Measurements from ENCODE around the gene SLC25A19. TPM values are rescaled to one million over a fixed set of nuclear protein-coding genes. Genes with fewer than 3 reads are reported as not detected.

Gene SLC25A19
- total RNA-seq, 1 experiment from 2014 or later = 19.4 TPM

GRCh38 chr17:75231071-75231470, 58.2 kb downstream of the SLC25A19 start:
- H3K79me2 ChIP-seq (ENCODE audit: low read depth) = no peaks in the 10 kb centered on the region
- H3K4me1 ChIP-seq (replicated peaks; ENCODE audit: insufficient read depth) = no peaks in the 10 kb centered on the region
- DNase-seq = no peak
- BruUV-seq (replicated peaks) = no TSS peak
- no peak overlapping the region for H3K4me2 ChIP-seq
- H3K9me2 ChIP-seq (ENCODE audit: insufficient read depth) = no peaks in the 10 kb centered on the region
- H3K9me3 ChIP-seq (ENCODE audit: insufficient read depth, low read depth) = no peaks in the 10 kb centered on the region
- POLR2A ChIA-PET (ENCODE audit: unreplicated experiment) = interaction anchor here (0.6 kb wide), 1 partner anchor 50 kb away, joined by 4 read pairs; no protein-coding TSS in a partner anchor
- H4K20me1 ChIP-seq (ENCODE audit: insufficient read depth) = 0 out of 2 replicates have a peak, but pooled peaks cover 7% of the 10 kb centered on the region
- intact Hi-C loops (cut with micrococcal nuclease; ENCODE audit: unreplicated experiment) = no loop called here
- H2AFZ ChIP-seq = no peak overlapping the region
- H3K4me3 ChIP-seq = no peak overlapping the region
- H3K27ac ChIP-seq = no peak overlapping the region
- 0 out of 2 replicates have a peak, but pooled peaks cover 23% of the 10 kb centered on the region for H3K36me3 ChIP-seq (ENCODE audit: low read depth)
- peaks cover 26% of the 10 kb centered on the region; the same call in 1 of the 2 replicates for H3F3A ChIP-seq (ENCODE audit: insufficient read depth, low read depth)
- CTCF ChIA-PET = no interaction called here
- TF ChIP-seq, protein P1, sequence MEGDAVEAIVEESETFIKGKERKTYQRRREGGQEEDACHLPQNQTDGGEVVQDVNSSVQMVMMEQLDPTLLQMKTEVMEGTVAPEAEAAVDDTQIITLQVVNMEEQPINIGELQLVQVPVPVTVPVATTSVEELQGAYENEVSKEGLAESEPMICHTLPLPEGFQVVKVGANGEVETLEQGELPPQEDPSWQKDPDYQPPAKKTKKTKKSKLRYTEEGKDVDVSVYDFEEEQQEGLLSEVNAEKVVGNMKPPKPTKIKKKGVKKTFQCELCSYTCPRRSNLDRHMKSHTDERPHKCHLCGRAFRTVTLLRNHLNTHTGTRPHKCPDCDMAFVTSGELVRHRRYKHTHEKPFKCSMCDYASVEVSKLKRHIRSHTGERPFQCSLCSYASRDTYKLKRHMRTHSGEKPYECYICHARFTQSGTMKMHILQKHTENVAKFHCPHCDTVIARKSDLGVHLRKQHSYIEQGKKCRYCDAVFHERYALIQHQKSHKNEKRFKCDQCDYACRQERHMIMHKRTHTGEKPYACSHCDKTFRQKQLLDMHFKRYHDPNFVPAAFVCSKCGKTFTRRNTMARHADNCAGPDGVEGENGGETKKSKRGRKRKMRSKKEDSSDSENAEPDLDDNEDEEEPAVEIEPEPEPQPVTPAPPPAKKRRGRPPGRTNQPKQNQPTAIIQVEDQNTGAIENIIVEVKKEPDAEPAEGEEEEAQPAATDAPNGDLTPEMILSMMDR (conservative IDR thresholded peaks at IDR 0.05) = no peak
- TF ChIP-seq EZH2 (IDR thresholded peaks at IDR 0.05; ENCODE audit: low read depth) = no peak
- no peaks in the 10 kb centered on the region for H3K27me3 ChIP-seq (ENCODE audit: insufficient read depth, low read depth)

GRCh38 chr17:75228847-75229246, 60.4 kb downstream of the SLC25A19 start:
- Histone ChIP-seq H3K36me3 (ENCODE audit: low read depth) (peaks cover 19% of the 10 kb centered on the region; the same call in 1 of the 2 replicates), H3K27me3 (ENCODE audit: insufficient read depth, low read depth) (no peaks in the 10 kb centered on the region), H3F3A (ENCODE audit: insufficient read depth, low read depth) (0 out of 2 replicates have a peak, but pooled peaks cover 4% of the 10 kb centered on the region), H3K79me2 (ENCODE audit: low read depth) (no peaks in the 10 kb centered on the region), H4K20me1 (ENCODE audit: insufficient read depth) (0 out of 2 replicates have a peak, but pooled peaks cover 7% of the 10 kb centered on the region), H3K4me1 (replicated peaks; ENCODE audit: insufficient read depth) (no peaks in the 10 kb centered on the region), H3K9me2 (ENCODE audit: insufficient read depth) (no peaks in the 10 kb centered on the region), H3K4me2 (no peak overlapping the region), H3K4me3 (no peak overlapping the region), H3K9me3 (ENCODE audit: insufficient read depth, low read depth) (no peaks in the 10 kb centered on the region), H3K27ac (no peak overlapping the region), H2AFZ (no peak overlapping the region)
- TF ChIP-seq, protein P1 (conservative IDR thresholded peaks at IDR 0.05) = no peak
- TF ChIP-seq EZH2 (IDR thresholded peaks at IDR 0.05; ENCODE audit: low read depth) = no peak
- intact Hi-C loops (cut with micrococcal nuclease; ENCODE audit: unreplicated experiment) = no loop called here
- no peak for DNase-seq
- BruUV-seq (replicated peaks) = no TSS peak
- POLR2A ChIA-PET (ENCODE audit: unreplicated experiment) = interaction anchor here (0.6 kb wide), 1 partner anchor 40 kb away, joined by 18 read pairs; no protein-coding TSS in a partner anchor
- CTCF ChIA-PET = interaction anchor here (0.6 kb wide), 1 partner anchor 88 kb away, joined by 4 read pairs; no protein-coding TSS in a partner anchor

DNA sequence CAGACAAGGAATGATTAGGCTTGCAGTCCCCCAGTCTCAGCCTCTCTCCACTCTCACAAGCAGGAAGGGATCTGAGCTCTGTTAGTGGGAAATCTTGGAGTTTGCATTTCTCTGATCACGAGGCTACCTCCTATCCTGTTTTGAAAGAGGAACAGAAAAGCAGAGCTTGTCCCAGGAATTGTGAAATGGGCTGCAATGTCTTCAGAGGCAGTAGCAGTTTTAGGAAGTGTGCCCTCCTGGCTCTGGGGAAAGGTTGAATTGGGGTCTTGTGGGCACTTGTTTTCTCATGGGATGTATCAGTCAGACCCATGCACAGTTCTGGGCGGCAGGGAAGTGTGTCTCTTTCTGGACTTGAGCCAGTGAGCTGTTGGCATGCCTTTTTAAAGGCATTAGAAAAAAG, 60.9 kb downstream of the SLC25A19 start:
- BruUV-seq (replicated peaks) = no TSS peak
- Histone ChIP-seq H3K27ac (no peak overlapping the region), H3K4me3 (no peak overlapping the region), H2AFZ (no peak overlapping the region), H3K79me2 (ENCODE audit: low read depth) (no peaks in the 10 kb centered on the region), H3K36me3 (ENCODE audit: low read depth) (peaks cover 19% of the 10 kb centered on the region; the same call in 1 of the 2 replicates), H3K27me3 (ENCODE audit: insufficient read depth, low read depth) (no peaks in the 10 kb centered on the region), H3K9me2 (ENCODE audit: insufficient read depth) (no peaks in the 10 kb centered on the region), H4K20me1 (ENCODE audit: insufficient read depth) (0 out of 2 replicates have a peak, but pooled peaks cover 7% of the 10 kb centered on the region), H3K4me2 (no peak overlapping the region), H3F3A (ENCODE audit: insufficient read depth, low read depth) (0 out of 2 replicates have a peak, but pooled peaks cover 4% of the 10 kb centered on the region), H3K9me3 (ENCODE audit: insufficient read depth, low read depth) (no peaks in the 10 kb centered on the region), H3K4me1 (replicated peaks; ENCODE audit: insufficient read depth) (no peaks in the 10 kb centered on the region)
- TF ChIP-seq, protein P1 (conservative IDR thresholded peaks at IDR 0.05) = no peak
- no peak for TF ChIP-seq EZH2 (IDR thresholded peaks at IDR 0.05; ENCODE audit: low read depth)
- ChIA-PET CTCF (no interaction called here), POLR2A (ENCODE audit: unreplicated experiment) (interaction anchor here (0.6 kb wide), 1 partner anchor 41 kb away, joined by 18 read pairs; no protein-coding TSS in a partner anchor)
- intact Hi-C loops (cut with micrococcal nuclease; ENCODE audit: unreplicated experiment) = no loop called here
- no peak for DNase-seq

All from PC-9 (cell line).